ENCODE data around the gene RPTN. TPM values are rescaled to one million over a fixed set of nuclear protein-coding genes. Genes with fewer than 3 reads are reported as not detected.

Gene RPTN
- total RNA-seq, 1 experiment from 2014 or later = not detected

DNA sequence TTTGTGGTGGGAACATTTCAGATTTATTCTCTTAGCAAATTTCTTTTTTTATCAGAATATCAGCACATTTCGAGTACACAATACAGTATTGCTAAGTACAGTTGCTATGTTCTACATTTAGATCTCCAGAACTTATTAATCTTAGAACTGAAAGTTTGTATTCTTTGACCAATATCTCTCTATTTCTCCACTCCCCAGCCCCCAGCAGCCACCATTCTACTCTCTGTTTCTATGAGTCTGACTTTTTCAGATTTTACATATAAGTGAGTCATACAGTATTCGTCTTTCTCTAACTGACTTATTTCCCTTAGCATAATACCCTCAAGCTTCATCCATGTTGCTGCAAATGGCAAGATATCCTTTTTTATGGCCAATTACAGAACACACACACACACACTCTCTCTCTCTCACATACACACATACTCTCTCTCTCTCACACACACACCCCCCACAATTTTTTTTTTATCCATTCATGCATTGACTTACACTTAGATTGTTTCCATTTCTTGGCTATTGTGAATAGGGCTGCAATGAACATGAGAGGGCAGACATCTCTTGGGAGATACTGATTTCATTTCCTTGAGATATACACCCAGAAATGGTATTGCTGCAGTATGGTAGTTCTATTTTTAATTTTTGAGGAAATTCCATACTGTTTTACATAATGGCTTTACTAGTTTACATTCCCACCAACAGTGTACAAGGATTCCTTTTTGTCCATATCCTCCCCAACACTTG, 15.7 kb downstream of the RPTN start:
- no peak for TF ChIP-seq CTCF (conservative IDR thresholded peaks at IDR 0.05)
- Histone ChIP-seq H3K56ac (ENCODE audit: insufficient read length, low read depth, low read length) (no peak overlapping the region), H3K27ac (ENCODE audit: insufficient read length, low read depth, low read length) (no peak overlapping the region), H4K20me1 (ENCODE audit: control insufficient read depth, insufficient read depth, insufficient read length) (no peaks in the 10 kb centered on the region), H3K18ac (ENCODE audit: insufficient read length, low read depth, low read length) (no peak overlapping the region), H2BK12ac (ENCODE audit: insufficient read length, low read depth, low read length) (no peak overlapping the region), H3K9me3 (ENCODE audit: control insufficient read depth, low read depth, low read length) (peaks cover 29% of the 10 kb centered on the region), H2AK5ac (ENCODE audit: insufficient read length, low read length) (no peak overlapping the region), H4K5ac (ENCODE audit: insufficient read length, low read depth, low read length) (no peak overlapping the region), H4K8ac (replicated peaks; ENCODE audit: insufficient read length, low read depth, low read length) (no peak overlapping the region), H3K23me2 (ENCODE audit: insufficient read length, low read depth, low read length, poor library complexity, severe bottlenecking) (no peaks in the 10 kb centered on the region), H3K79me1 (ENCODE audit: insufficient read depth, low read depth, low read length, poor library complexity, severe bottlenecking) (no peaks in the 10 kb centered on the region), H3K4me1 (ENCODE audit: insufficient read depth, low read length) (no peaks in the 10 kb centered on the region), H3K14ac (ENCODE audit: insufficient read depth, low read length) (no peak overlapping the region), H2BK15ac (ENCODE audit: low read depth, low read length) (no peak overlapping the region), H3K23ac (ENCODE audit: insufficient read length, low read depth, low read length) (no peak overlapping the region), H2BK5ac (ENCODE audit: insufficient read length, low read length) (no peak overlapping the region), H2AFZ (ENCODE audit: low read length) (no peak overlapping the region), H4K91ac (ENCODE audit: insufficient read length, low read depth, low read length) (no peak overlapping the region), H3T11ph (ENCODE audit: low read length) (no peak overlapping the region), H3K4me2 (ENCODE audit: insufficient read depth, insufficient read length, low read length) (no peak overlapping the region), H3K9ac (ENCODE audit: extremely low read depth, insufficient read length, low read length) (no peak overlapping the region), H2BK120ac (ENCODE audit: low read depth, low read length, poor library complexity, severe bottlenecking) (no peak overlapping the region), H3K27me3 (ENCODE audit: insufficient read depth, low read length) (no peaks in the 10 kb centered on the region), H2BK20ac (ENCODE audit: low read depth, low read length, poor library complexity, severe bottlenecking) (no peak overlapping the region), H3K79me2 (ENCODE audit: insufficient read depth, low read length) (no peaks in the 10 kb centered on the region), H3K4ac (ENCODE audit: low read depth, low read length) (no peak overlapping the region)
- Mint-ChIP-seq H3K4me1 (no peaks in the 10 kb centered on the region), H3K27me3 (ENCODE audit: low read depth) (peaks cover 6% of the 10 kb centered on the region), H3K4me3 (no peak overlapping the region), H3K9me3 (peaks cover 62 to 75% of the 10 kb centered on the region in 2 experiments), H3K36me3 (ENCODE audit: insufficient read depth in 1 of 3, low read depth in 3 of 3) (peaks cover 0 to 14% (median 4%) of the 10 kb centered on the region in 3 experiments; a peak in 4 of 7 replicates), H3K27ac (no peak overlapping the region)
- DNase-seq = no peak
- WGBS (ENCODE audit: extremely low coverage, insufficient read length, low lambda C conversion rate) = no CpG with 5 or more reads among the region's 2 CpGs

All from H9 (cell line).